Testis (tissue), 2 donors: ENCODE data around the gene COX6B2.

Experiments
- POLR2A ChIP-seq: fragments of 450-650 bp; IDR thresholded peaks from one replicate; pipeline ENCODE4 v1.6.1; 2017; ENCODE audit warnings: antibody characterized with exemption, mild to moderate bottlenecking, moderate library complexity
- TF ChIP-seq, protein P1 (sequence below), 3 experiments: fragments of 450-650 bp in 2 of 3; fragments of 200-600 bp in 1 of 3; sonication (generic) in 1 of 3; IDR thresholded peaks; one replicate each; pipeline ENCODE4 v1.5.1; 2016 to 2019; ENCODE audit warnings: antibody characterized with exemption in 3 of 3, mild to moderate bottlenecking in 2 of 3, moderate library complexity in 1 of 3

GRCh38 chr19:55316646-55317045 lies 37.9 kb downstream of the COX6B2 start:
- TF ChIP-seq, protein P1, sequence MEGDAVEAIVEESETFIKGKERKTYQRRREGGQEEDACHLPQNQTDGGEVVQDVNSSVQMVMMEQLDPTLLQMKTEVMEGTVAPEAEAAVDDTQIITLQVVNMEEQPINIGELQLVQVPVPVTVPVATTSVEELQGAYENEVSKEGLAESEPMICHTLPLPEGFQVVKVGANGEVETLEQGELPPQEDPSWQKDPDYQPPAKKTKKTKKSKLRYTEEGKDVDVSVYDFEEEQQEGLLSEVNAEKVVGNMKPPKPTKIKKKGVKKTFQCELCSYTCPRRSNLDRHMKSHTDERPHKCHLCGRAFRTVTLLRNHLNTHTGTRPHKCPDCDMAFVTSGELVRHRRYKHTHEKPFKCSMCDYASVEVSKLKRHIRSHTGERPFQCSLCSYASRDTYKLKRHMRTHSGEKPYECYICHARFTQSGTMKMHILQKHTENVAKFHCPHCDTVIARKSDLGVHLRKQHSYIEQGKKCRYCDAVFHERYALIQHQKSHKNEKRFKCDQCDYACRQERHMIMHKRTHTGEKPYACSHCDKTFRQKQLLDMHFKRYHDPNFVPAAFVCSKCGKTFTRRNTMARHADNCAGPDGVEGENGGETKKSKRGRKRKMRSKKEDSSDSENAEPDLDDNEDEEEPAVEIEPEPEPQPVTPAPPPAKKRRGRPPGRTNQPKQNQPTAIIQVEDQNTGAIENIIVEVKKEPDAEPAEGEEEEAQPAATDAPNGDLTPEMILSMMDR (IDR thresholded peaks at IDR 0.05): no peak
- TF ChIP-seq POLR2A: no peak
